ENCODE results near the gene ST3GAL2.
"Not testable (repeated sequence)": the region's sequence is repeated elsewhere in the genome, so short reads cannot be mapped to it uniquely, and the experiment has no call there.

ST3GAL2 gene

GRCh38 chr16:70380919-70381603 is 57.8 kb downstream of the ST3GAL2 start:
- peak; percentile 82 for DNase-seq

- no peak for DNase-seq
Measured at GRCh38 chr16:70380248-70380918, 58.5 kb downstream of the ST3GAL2 start.

- DNase-seq: no peak
Measured at GRCh38 chr16:70378869-70379493, 59.9 kb downstream of the ST3GAL2 start.

- DNase-seq: no peak
Measured at GRCh38 chr16:70377782-70378181, 61.1 kb downstream of the ST3GAL2 start.

- DNase-seq: no peak
Measured at GRCh38 chr16:70375636-70376611, 63.0 kb downstream of the ST3GAL2 start.

- no peak for DNase-seq
Measured at GRCh38 chr16:70374213-70374612, 64.7 kb downstream of the ST3GAL2 start.

- no peak for DNase-seq
Measured at GRCh38 chr16:70372921-70373728, 65.8 kb downstream of the ST3GAL2 start.

GRCh38 chr16:70370924-70371323 is 68.0 kb downstream of the ST3GAL2 start:
- DNase-seq: no peak

GRCh38 chr16:70370145-70370544 is 68.8 kb downstream of the ST3GAL2 start:
- not testable (repeated sequence) for DNase-seq

GRCh38 chr16:70364399-70364798 is 74.5 kb downstream of the ST3GAL2 start:
- DNase-seq: no peak

GRCh38 chr16:70359552-70359951 is 79.3 kb downstream of the ST3GAL2 start:
- no peak for DNase-seq

- no peak for DNase-seq
Measured at GRCh38 chr16:70349783-70350182, 89.1 kb downstream of the ST3GAL2 start.

- no peak for DNase-seq
Measured at GRCh38 chr16:70348991-70349390, 89.9 kb downstream of the ST3GAL2 start.

- DNase-seq: no peak
Measured at GRCh38 chr16:70345840-70346239, 93.1 kb downstream of the ST3GAL2 start.

- DNase-seq: no peak
Measured at GRCh38 chr16:70342016-70342415, 96.9 kb downstream of the ST3GAL2 start.

- peak; percentile 6 for DNase-seq
Measured at GRCh38 chr16:70341600-70341999, 97.3 kb downstream of the ST3GAL2 start.

GRCh38 chr16:70337814-70338213 is 101.1 kb downstream of the ST3GAL2 start:
- DNase-seq: no peak

- DNase-seq: not testable (repeated sequence)
Measured at GRCh38 chr16:70332728-70333127, 106.2 kb downstream of the ST3GAL2 start.

- DNase-seq: no peak
Measured at GRCh38 chr16:70331588-70332358, 107.1 kb downstream of the ST3GAL2 start.

GRCh38 chr16:70331091-70331490 is 107.8 kb downstream of the ST3GAL2 start:
- no peak for DNase-seq
